ENCODE data around the gene LSR.

LSR gene

GRCh38 chr19:35315883-35316282, 67.1 kb downstream of the LSR start:
- H3K4me2 ChIP-seq (ENCODE audit: low read length): no peak overlapping the region
- H3F3A ChIP-seq (ENCODE audit: insufficient read depth, low read length): no peaks in the 10 kb centered on the region

DNA sequence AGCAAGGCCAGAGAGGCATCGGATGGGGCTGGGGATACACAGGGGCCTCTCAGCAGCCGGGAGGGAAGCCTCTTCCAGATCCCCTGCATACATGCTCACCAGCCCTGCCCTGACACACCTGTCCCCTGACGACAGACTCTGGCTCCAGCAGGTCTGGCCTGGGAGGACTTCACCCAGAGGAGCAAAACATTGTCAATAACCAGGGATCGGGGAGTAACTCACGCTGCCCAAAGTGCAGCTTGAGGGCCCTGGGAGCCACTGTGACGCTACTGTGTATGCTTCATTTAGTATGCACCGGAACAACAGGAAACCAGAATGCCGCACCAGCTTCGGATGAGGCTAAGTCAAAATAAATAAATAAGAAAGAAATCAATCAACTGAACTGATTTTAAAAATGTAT, 67.8 kb downstream of the LSR start:
- Histone ChIP-seq H3K4me2 (ENCODE audit: low read length) (no peak overlapping the region), H3K9me2 (ENCODE audit: low read depth, low read length) (no peaks in the 10 kb centered on the region), H3K27ac (ENCODE audit: low read depth, low read length, poor library complexity, severe bottlenecking) (peak overlapping the region; percentile 69), H3F3A (ENCODE audit: insufficient read depth, low read length) (no peaks in the 10 kb centered on the region), H2AFZ (ENCODE audit: low read length) (no peak overlapping the region), H3K27me3 (ENCODE audit: insufficient read depth, low read length) (0 out of 2 replicates have a peak, but pooled peaks cover 3% of the 10 kb centered on the region), H3K4me1 (ENCODE audit: insufficient read depth, low read length, severe bottlenecking) (peaks cover 51% of the 10 kb centered on the region), H3K9me3 (ENCODE audit: low read length) (no peaks in the 10 kb centered on the region), H3K36me3 (ENCODE audit: insufficient read depth, low read length) (no peaks in the 10 kb centered on the region), H3K79me2 (ENCODE audit: insufficient read depth, low read length) (no peaks in the 10 kb centered on the region), H3K9ac (ENCODE audit: low read length) (no peak overlapping the region; the same call in 1 of the 2 replicates), H3K4me3 (ENCODE audit: low read depth, low read length, poor library complexity, severe bottlenecking) (no peak overlapping the region), H4K20me1 (ENCODE audit: insufficient read depth, low read length) (no peaks in the 10 kb centered on the region)
- TF ChIP-seq CTCF (IDR thresholded peaks at IDR 0.05; ENCODE audit: low read length): no peak
- no peak for TF ChIP-seq EZH2 (IDR thresholded peaks at IDR 0.05; ENCODE audit: borderline replicate concordance, low read length)

More at GRCh38 chr19:35315883-35316282, 67.1 kb downstream of the LSR start:
- H3K27me3 ChIP-seq (ENCODE audit: insufficient read depth, low read length): 0 out of 2 replicates have a peak, but pooled peaks cover 3% of the 10 kb centered on the region
- H3K4me3 ChIP-seq (ENCODE audit: low read depth, low read length, poor library complexity, severe bottlenecking): no peak overlapping the region
- no peaks in the 10 kb centered on the region for H3K9me3 ChIP-seq (ENCODE audit: low read length)
- H3K36me3 ChIP-seq (ENCODE audit: insufficient read depth, low read length): no peaks in the 10 kb centered on the region
- H3K9ac ChIP-seq (ENCODE audit: low read length): no peak overlapping the region
- H3K27ac ChIP-seq (ENCODE audit: low read depth, low read length, poor library complexity, severe bottlenecking): no peak overlapping the region
- H2AFZ ChIP-seq (ENCODE audit: low read length): no peak overlapping the region
- no peaks in the 10 kb centered on the region for H4K20me1 ChIP-seq (ENCODE audit: insufficient read depth, low read length)
- TF ChIP-seq CTCF (IDR thresholded peaks at IDR 0.05; ENCODE audit: low read length): peak; percentile 21; the same call in 1 of the 2 replicates
- no peak for TF ChIP-seq EZH2 (IDR thresholded peaks at IDR 0.05; ENCODE audit: borderline replicate concordance, low read length)
- H3K4me1 ChIP-seq (ENCODE audit: insufficient read depth, low read length, severe bottlenecking): peaks cover 45% of the 10 kb centered on the region
- H3K9me2 ChIP-seq (ENCODE audit: low read depth, low read length): no peaks in the 10 kb centered on the region
- H3K79me2 ChIP-seq (ENCODE audit: insufficient read depth, low read length): no peaks in the 10 kb centered on the region
